Measurements from ENCODE around the gene FBXL20. TPM values are rescaled to one million over a fixed set of nuclear protein-coding genes. Genes with fewer than 3 reads are reported as not detected.

Gene FBXL20
- polyA plus RNA-seq, 1 donor (not counting 4 experiments of a cell fraction or from before 2014, with no cell fraction given): 4.9 TPM

DNA sequence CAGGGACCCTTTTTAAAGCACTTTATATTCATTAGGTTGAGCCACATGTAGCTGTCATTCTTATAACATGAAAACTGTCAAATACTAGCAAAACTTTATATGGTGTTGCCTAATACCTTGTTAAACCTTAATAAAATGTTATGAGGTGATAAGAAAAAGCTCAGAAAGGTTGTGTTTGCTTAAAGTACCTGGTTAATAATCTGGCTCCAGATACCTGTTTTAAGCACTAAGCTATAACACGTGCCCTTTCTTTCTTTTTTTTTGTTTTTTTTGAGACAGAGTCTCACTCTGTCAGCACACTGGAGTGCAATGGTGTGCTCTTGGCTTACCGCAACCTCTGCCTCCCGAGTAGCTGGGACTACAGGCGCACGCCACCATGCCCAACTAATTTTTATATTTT, 116.7 kb downstream of the FBXL20 start:
- no peak for FAIRE-seq

DNA sequence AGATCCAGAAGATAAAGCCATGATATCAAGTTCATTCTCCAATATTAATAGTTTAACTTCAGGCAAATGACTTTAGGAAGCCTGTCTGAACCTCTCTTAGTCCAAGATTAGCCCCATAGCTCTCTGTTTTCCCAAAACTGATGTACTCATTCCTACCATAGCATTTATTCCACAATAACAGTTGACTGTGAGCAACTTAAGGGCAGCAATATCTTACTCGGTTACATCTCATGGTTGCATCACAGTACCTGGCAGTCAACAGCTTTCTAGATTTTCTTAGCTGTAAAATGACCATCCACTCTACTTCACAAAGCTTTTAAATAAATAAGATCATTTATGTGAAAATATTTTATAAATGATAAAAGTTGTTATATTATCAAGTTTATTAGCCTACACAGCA, 117.5 kb downstream of the FBXL20 start:
- dilution Hi-C loops (cut with MboI; ENCODE audit: extremely low pct_ligation_motif_present, low sequenced_read_pairs): no loop called here
- H4K20me1 ChIP-seq (ENCODE audit: control insufficient read depth, extremely low read depth, insufficient read depth, low read length): no peaks in the 10 kb centered on the region
- no peak overlapping the region for H3K4me2 ChIP-seq (ENCODE audit: control insufficient read depth, extremely low read depth, insufficient read depth, low read depth, low read length)
- H3K36me3 ChIP-seq (ENCODE audit: control insufficient read depth in 2 of 2, extremely low read depth in 1 of 2, insufficient read depth in 2 of 2, low read length in 2 of 2): peaks cover 0 to 2% of the 10 kb centered on the region in 2 experiments
- H2AFZ ChIP-seq (ENCODE audit: control insufficient read depth, low read length): no peak overlapping the region
- TF ChIP-seq EZH2 (IDR thresholded peaks at IDR 0.05; ENCODE audit: low read length): no peak
- TF ChIP-seq, protein P1, sequence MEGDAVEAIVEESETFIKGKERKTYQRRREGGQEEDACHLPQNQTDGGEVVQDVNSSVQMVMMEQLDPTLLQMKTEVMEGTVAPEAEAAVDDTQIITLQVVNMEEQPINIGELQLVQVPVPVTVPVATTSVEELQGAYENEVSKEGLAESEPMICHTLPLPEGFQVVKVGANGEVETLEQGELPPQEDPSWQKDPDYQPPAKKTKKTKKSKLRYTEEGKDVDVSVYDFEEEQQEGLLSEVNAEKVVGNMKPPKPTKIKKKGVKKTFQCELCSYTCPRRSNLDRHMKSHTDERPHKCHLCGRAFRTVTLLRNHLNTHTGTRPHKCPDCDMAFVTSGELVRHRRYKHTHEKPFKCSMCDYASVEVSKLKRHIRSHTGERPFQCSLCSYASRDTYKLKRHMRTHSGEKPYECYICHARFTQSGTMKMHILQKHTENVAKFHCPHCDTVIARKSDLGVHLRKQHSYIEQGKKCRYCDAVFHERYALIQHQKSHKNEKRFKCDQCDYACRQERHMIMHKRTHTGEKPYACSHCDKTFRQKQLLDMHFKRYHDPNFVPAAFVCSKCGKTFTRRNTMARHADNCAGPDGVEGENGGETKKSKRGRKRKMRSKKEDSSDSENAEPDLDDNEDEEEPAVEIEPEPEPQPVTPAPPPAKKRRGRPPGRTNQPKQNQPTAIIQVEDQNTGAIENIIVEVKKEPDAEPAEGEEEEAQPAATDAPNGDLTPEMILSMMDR (optimal IDR thresholded peaks at IDR 0.05 in 1 of 3, IDR thresholded peaks at IDR 0.05 in 1 of 3, conservative IDR thresholded peaks at IDR 0.05 in 1 of 3; ENCODE audit: extremely low read depth in 1 of 3, insufficient read depth in 2 of 3, low read length in 3 of 3): no peak
- no peak overlapping the region for H3K9ac ChIP-seq (ENCODE audit: control insufficient read depth, extremely low read depth, insufficient read depth, low read length)
- no peaks in the 10 kb centered on the region for H3K9me1 ChIP-seq (ENCODE audit: control insufficient read depth, extremely low read depth, insufficient read depth, low read length)
- FAIRE-seq: no peak
- no peak overlapping the region for H3K4me3 ChIP-seq (ENCODE audit: control insufficient read depth in 2 of 3, extremely low read depth in 1 of 3, insufficient read depth in 2 of 3, low read depth in 1 of 3, low read length in 3 of 3)
- H3K79me2 ChIP-seq (ENCODE audit: control insufficient read depth, insufficient read depth, low read length): no peaks in the 10 kb centered on the region
- no peak overlapping the region for H3K27ac ChIP-seq (ENCODE audit: control insufficient read depth, insufficient read depth, low read length)
- no peak for DNase-seq (ENCODE audit: low read depth, low spot score)
- no peaks in the 10 kb centered on the region for H3K9me3 ChIP-seq (ENCODE audit: control insufficient read depth, low read depth, low read length)
- no peaks in the 10 kb centered on the region for H3K4me1 ChIP-seq (ENCODE audit: control insufficient read depth, extremely low read depth, insufficient read depth, low read length)
- H3K27me3 ChIP-seq (ENCODE audit: control insufficient read depth, extremely low read depth, insufficient read depth, low read length): no peaks in the 10 kb centered on the region

More for the DNA sequence above, 116.7 kb downstream of the FBXL20 start:
- no peak for DNase-seq (ENCODE audit: low read depth, low spot score)
- Histone ChIP-seq H2AFZ (ENCODE audit: control insufficient read depth, low read length) (no peak overlapping the region), H3K4me1 (ENCODE audit: control insufficient read depth, extremely low read depth, insufficient read depth, low read length) (no peaks in the 10 kb centered on the region), H3K79me2 (ENCODE audit: control insufficient read depth, insufficient read depth, low read length) (no peaks in the 10 kb centered on the region), H3K27ac (ENCODE audit: control insufficient read depth, insufficient read depth, low read length) (no peak overlapping the region), H3K9me1 (ENCODE audit: control insufficient read depth, extremely low read depth, insufficient read depth, low read length) (no peaks in the 10 kb centered on the region), H4K20me1 (ENCODE audit: control insufficient read depth, extremely low read depth, insufficient read depth, low read length) (no peaks in the 10 kb centered on the region), H3K4me2 (ENCODE audit: control insufficient read depth, extremely low read depth, insufficient read depth, low read depth, low read length) (no peak overlapping the region), H3K9ac (ENCODE audit: control insufficient read depth, extremely low read depth, insufficient read depth, low read length) (no peak overlapping the region), H3K27me3 (ENCODE audit: control insufficient read depth, extremely low read depth, insufficient read depth, low read length) (no peaks in the 10 kb centered on the region), H3K9me3 (ENCODE audit: control insufficient read depth, low read depth, low read length) (no peaks in the 10 kb centered on the region), H3K4me3 (ENCODE audit: control insufficient read depth in 2 of 3, extremely low read depth in 1 of 3, insufficient read depth in 2 of 3, low read depth in 1 of 3, low read length in 3 of 3) (no peak overlapping the region), H3K36me3 (ENCODE audit: control insufficient read depth in 2 of 2, extremely low read depth in 1 of 2, insufficient read depth in 2 of 2, low read length in 2 of 2) (peaks cover 0 to 2% of the 10 kb centered on the region in 2 experiments)
- TF ChIP-seq EZH2 (IDR thresholded peaks at IDR 0.05; ENCODE audit: low read length): no peak
- TF ChIP-seq, protein P1 (optimal IDR thresholded peaks at IDR 0.05 in 1 of 3, IDR thresholded peaks at IDR 0.05 in 1 of 3, conservative IDR thresholded peaks at IDR 0.05 in 1 of 3; ENCODE audit: extremely low read depth in 1 of 3, insufficient read depth in 2 of 3, low read length in 3 of 3): no peak
- dilution Hi-C loops (cut with MboI; ENCODE audit: extremely low pct_ligation_motif_present, low sequenced_read_pairs): no loop called here
